Stimulated activated CD4-positive, alpha-beta T cell treated with anti-CD3 and anti-CD28 coated beads, TNF-alpha, amount 100 ng/mL, for 4 hours (primary cell): ENCODE data around the gene PIK3R5.

ENCODE experiments used
- DNase-seq, 3 experiments: peaks; one replicate each; pipeline ENCODE4 v3.0.0-alpha.2; 2020; ENCODE audit warnings: low read depth in 3 of 3

PIK3R5 gene

DNA sequence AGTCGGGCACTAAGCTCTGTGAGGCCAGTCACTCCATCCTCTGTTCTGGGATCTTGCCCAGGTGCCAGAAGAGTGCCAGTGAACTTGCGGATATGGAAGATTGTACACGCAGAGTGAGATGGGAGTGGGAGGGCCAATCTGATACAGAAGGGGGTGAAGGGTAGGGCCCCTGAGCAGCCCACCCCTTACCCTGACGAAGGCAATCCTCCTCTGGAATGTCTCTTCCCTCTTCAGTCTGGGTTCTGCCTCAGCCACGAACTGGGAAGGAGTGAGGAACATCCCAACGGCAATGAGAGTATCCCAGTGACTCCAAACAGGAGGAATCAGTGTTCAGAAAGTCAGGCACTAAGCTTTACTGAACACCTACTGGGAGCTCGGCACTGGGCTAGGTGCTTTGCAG lies 86.1 kb downstream of the PIK3R5 start:
- no peak for DNase-seq

DNA sequence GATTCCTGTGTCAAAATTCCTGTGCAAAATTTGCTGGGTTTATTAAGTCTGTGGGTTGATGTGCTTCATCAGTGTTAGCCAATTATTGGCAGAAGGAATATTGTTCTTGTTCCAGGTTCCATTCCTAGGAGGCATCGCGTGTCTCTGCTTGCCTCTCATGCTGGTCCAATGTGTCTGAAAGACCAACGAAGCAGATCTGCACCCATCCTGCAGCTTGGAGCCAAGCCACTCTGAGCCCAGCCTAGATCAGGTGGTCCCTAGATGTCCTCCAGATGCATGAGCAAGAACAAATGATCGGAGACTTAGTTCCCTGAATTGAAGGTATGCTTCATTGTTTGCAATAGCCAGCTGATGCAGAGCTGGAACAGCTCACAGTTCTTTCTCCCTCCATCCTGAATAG lies 87.5 kb downstream of the PIK3R5 start:
- no peak for DNase-seq

DNA sequence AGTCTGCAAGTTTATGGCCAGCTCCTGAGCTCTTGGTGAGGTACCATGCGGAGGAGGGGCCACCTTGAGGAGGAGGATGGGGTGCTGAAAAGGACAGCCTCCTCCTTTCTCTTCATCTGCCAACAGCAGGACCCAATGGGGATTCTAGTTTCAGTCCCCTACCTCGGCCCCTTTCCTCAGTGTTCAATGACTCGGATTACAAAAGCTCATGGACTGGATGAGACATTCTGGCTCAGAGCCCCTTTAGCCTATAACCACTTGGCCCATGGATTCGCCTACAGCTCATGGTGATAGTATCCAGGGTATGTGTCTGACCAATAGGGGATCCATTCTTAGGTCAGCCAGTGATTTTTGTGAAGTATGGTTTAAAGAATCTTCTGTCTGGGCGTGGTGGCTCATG lies 89.5 kb downstream of the PIK3R5 start:
- DNase-seq = no peak

DNA sequence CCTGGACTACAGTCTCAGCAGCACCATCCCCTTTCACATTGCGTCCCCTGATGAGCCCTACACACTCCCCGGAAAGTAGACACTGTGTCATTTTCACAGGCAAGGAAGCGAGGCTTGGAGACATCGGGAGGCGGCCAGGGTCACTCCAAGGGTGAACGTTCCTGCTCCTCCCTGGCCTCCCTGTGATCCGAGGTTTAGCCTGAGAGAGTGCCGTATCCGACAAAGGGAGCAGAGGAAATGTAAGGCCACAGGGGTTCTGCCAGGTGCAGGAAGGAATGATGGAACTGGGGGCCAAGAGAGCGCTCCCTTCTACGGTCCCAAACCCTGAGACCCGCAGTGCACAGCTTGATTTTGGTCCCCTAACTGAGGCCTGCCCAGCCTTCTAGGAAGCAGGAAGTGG lies 90.1 kb downstream of the PIK3R5 start:
- no peak for DNase-seq

DNA sequence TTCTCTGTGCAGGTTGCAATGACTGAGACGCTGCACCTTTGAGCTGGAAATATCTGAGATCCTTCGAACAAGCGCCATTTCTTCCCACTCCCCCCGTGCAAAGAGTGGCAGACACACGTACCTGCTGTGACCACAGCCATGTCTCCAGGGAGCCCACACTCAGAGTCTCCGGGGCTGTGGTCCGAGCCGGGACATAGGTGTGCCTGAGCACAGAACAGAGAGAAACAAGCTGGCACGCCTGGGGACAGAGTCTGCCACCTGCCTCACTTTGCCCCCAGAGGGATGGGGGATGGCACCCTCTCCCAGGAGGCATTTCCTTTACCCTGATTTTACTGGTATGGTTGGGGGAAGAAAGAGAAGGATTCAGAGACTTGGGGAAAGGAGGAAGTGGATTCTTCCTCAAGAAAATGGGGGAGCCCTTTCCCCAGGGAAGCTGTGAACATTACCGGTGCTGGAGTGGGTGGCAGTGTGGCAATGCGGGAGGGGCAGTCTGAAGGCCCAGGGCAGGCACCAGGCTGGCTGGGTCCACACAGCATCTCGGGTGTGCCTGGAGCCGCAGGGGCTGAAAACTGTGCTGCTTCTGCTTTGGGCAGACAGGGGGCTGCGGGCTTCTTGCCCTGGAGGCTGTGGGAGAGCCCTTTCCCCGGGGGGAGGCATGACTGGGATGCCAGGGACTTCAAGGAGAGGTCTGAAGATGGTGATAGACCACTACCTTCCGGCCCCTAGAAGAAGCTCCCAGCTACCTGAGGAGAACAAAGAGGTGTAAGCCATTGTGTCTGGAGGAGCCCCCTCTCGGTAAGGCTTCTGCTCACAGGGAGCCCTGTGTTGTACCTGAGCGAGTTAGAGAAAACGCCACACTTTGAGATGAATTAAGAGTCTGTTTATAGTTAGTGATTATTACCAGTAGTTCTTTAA lies 91.4 kb downstream of the PIK3R5 start:
- DNase-seq = no peak

DNA sequence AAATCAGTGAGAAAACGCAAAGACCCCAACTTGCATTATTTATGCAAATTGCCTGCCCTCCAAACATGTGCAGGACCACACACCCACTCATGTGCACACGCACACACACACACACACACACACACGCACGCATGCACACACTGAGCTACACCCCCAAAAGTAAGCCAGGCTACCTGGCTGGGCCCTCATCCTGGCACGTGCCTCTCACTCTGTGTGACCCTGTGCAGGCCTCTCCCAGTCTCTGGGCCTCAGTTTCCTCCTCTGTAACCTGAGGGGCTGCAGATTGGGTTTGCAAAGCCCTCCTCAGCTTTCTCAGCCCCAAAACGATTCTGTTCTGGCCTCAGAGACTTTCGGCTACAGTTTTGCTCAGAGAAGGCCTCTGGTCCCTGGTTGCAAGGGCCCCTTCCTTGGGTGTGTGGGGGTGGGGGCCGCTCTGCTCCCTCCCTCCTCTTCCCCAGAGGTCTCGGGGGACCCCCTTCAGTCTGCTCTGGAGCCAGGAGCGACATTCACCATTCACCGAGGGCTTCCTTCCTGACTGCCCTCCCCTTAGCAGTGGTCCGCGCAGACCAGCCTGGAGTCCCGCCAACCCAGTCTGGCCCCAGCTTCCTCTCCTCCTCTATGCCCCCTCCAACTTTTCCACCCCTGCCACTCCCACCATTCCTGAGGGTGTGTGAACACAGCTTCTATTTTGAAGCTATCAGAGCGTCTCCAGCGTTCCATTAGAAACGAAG lies 92.6 kb downstream of the PIK3R5 start:
- no peak for DNase-seq

DNA sequence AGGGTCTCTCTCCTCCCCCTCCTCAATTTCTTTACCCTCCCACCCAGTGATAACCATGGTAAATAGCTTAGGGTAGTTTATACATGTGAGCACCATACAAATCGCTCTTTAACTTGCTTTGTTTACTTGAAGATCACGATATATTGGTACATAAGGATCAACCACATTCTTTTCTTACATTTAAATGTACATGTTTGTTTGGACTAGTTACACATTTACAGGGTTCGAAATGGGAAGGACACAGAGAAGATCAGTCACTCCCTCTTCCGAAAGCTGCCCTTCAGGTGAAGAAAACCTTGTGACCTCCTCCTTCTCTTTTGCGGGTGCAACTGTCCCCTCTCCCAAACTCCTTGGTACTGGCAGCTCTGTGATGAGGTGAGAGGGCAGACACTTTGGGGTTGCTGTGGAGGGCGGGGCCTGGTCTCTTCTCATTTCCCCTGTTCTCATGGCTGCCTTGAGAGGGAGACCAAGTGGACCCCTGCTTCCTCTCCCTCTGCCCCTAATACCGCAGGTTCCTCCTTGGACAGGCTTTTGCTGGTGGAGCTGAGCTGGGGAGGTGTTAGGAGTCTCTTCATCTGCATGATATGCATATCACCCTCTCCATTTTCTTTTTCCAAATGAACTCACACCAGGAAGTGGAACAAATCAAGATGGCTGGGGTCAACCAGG lies 93.3 kb downstream of the PIK3R5 start:
- DNase-seq = no peak

DNA sequence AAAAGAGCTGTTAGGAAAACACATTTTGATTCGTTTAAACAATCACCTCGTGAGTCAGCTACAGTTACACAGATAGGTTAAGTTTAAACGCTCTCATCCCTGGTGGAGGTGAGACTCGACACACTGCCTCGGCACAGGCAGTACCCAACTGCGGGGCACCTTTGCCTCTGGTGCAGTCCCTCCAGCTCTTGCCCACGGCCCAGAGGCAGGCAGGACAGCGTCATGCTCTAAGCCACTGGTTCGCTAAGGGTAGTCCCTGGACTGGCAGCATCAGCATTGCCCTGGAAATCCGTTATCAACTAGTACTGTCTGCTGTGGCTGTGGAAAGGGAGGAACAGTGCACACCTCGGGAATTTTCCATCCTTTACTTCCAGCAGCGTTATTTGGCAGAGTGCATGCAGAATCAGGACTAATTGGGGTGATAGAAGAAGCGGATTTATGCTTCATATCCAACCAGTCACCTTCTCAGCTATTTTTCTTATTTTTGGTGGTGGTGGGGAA lies 94.4 kb downstream of the PIK3R5 start:
- DNase-seq = no peak

DNA sequence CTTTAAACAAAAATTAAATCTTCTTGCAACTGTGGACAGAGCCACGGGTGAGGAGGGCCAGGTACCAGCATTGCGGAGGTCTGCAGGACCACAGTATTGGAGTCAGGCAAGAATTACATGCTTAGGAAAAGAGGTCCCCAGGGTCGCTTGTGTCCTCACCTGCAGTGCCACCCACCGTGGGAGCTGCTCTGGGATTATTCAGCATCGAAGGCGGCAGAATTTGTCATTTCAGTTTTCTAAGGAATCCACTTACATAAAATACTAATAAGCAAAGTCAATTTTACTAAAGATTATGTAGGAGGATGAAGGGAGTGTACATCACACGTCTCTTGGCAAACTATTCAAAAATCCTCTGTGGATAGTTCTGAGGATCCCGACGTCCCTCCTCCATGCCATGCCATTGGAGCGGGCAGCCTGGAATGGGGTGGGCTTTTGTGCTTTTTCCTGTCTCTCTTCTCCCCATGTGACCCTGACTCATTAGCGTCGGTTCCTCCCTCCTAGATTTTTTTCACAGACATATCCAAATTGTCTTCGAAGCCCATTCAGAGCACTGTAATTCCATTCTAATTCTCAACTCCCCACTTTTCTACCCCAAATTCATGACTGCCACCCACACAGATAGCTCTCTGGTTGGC lies 95.0 kb downstream of the PIK3R5 start:
- DNase-seq = no peak

DNA sequence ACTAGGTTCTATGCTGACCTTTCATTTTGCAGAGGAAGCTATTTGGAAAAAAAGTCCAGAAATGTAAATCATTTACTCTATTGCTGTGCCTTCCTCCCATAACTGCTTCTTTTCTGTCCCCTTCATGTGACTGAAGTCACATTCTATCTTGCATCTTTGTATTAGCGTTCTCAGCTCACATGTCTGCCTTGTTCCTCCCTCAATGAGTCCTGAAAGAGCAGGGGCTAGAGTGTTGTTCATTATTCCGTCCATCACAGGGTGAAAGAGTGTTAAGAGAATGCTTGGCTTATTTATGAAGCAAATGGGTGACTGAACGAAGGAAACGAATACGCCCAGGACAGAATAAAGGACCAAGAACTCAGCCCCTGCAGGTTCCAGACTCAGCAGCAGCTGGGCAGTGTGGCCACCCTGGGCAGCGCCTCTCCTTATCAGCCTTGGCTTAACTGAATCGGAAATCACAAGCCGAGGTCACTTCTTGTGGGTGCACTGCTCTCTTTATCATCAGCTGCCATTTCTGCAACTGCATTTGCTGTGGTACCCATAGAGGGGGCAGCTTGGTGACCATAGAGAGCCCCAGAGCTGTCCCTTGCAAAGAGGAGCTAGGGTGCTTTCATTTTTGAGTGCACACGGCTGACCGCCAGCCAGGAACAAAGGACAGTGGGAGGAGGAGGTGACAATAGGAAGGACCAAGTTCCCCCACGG lies 96.2 kb downstream of the PIK3R5 start:
- no peak for DNase-seq

DNA sequence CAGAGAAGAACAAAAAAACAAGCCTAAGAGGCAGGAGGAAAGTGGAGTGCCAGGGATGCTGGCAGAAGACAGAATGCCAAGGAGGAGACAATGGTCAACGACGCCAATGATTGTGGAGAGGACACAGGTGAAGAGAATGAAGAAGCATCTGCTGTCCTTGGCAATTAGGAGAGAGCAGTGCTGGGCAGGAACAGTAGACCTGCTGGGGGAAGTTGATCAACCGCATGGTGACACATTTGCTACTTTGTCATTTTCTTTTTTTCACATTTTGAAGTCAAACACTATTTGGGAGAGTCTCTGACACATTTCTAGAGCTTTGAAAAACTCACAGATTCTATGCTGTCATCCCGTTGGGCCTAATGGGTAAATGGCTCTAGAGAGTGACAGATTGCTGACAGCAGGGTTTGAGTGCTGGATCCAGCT lies 97.0 kb downstream of the PIK3R5 start:
- DNase-seq = no peak

DNA sequence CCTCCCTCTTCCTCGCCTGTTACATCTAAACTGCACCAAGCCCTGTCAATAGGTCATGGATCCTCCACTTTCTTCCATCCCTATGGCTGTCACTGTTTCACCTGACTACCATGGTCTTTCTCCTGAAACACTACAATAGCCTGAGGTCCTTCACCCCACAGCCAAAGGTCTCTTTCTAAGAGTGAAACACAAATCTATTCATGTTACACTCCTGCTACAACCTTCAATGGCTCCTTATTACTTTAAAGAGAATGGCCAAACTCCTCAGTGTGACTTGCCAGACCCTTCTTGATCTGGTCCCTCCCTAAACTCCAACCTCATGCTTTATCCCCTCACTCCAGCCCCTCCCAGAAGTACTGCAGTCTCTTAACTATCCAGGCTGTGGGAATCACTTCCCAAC lies 97.4 kb downstream of the PIK3R5 start:
- no peak for DNase-seq

DNA sequence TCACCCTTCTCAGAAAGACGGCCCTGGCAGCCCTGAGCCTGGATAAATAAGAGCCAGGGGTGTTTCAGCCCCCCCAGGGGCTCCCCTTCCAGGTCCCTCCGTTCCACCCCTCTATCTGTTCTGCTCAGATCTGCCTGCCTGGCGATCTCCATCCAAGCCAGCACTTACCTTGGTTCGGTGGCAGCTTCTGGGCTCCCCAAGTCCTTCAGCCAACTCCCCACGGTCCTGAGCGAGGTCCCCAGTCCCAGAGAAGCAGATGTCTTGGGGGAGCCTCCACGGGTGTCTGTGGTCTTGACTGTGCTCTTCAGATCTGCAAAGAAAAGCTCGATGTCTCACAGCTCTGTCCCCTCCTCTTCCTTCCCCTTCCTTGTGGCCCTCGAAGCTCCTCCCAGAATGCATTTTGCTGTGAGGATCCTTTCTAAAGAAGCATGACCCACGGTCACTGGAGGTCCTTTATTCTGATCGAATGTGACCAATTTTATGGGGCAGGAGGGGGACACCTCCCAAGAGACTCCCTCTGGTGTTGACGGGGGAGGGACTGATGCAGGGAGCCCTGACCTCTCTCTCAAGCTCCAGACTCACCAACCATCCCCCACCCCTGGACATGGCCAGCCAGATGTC lies 98.0 kb downstream of the PIK3R5 start, which contains the start of gene PIK3R6:
Gene PIK3R6, minus strand, starts transcription at position 314 of the 621 bp plus-strand sequence. CDS start 17,880 bp downstream, outside the sequence.
- no peak for DNase-seq

DNA sequence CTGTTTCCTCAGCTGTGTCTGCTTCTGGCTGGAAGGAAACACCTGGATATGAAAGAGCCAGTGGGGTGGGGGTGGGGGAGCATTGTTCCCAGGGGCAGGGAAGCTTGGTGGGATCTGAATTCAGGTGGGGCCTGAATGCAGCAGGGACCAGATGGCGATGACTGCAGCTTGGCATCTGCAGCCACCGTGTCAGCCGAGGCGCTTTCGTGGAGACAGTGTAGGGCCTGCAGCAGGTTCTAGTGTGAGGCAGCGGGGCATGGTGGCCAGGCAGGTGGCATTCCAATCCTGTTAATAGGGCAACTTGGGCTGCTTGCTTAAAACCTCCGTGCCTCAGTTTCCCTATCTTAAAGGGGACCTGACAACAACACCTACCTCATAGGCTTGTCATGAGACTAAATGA lies 99.7 kb downstream of the PIK3R5 start:
- DNase-seq = no peak

DNA sequence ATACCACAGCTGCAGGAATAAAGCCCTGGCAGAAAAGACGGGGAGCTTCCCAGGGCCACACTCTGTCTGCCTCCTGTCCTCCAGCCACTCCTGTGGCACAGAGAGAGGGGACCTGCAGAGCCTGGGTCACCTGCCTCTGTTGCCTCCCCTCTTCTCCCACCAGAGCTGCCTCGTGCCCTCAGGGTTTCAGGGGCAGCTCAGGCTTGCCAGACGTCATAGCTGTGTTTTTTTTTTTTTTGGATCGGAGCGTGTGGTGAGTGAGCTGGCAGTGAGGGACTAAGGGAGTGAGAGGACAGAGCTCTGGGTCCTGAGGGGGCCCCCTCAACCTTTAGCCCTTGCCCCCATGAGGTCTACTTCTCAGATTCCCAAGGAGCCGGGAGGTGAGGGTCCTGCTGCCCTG lies 100.1 kb downstream of the PIK3R5 start:
- DNase-seq = no peak

DNA sequence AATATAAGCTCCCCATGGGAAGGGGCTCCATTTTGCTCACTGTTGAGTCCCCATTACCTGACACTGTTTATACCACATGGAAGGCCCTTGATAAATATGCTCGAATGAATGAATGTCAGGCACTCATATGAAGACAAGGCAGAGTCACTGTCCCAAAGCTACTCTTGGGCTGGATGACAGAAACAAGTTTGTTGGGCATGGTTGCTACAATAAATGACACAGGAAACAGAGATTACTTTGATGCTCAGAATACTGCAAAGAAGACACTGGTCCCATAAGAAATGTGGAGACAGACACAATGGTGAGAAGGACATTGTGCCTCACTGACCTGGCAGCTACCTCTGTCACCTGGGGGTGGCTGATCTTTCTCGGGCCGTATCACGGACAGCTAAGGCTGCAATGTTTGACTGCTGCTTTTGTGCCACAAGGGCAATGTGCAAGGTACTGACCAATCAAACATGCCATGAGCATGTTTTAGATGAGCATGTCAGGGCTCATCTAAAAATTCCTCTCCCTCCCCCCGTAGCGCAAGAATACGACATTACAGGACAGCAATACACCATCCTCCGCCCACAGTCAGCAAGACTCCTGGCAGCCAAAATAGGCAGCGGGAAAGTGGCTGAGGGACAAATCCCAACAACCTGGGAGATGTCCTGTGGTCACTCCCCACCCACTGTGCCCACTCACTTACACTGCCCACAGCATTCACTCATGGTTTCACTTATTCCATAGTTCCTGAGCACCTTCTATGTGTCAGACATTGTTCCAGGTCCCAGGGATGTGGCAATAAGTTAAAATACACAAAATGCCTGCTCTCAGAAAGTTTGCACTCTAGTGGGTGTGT lies 103.1 kb downstream of the PIK3R5 start:
- no peak for DNase-seq

DNA sequence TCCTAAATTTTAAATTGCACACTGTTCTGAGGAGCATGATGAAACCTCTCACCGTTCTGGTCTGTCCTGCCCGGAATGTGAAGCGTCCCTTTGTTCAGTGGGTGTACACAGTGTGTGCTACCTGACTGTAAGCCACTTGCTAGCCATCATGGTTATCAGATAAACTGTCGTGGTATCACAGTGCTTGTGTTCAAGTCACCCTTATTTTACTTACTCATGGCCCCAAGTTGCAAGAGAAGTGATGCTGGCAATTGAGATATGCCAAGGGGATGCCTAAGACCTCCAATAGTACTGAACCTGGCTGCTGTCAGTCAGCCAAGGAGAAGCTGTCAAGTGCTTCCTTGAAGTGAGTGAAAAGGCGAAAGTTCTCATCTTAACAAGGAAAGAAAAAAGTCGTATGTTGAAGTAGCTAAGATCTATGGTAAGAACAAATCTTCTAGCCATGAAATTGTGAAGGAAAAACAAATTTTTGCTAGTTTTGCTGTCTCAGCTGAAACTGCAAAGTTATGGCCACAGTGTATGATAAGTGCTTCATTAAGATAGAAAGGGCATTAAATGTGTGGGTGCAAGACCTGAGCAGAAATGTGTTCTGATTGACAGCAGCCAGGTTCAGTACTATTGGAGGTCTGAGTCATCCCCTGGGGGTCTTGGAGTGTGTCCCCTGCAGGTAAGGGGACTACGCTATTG lies 103.9 kb downstream of the PIK3R5 start:
- no peak for DNase-seq

DNA sequence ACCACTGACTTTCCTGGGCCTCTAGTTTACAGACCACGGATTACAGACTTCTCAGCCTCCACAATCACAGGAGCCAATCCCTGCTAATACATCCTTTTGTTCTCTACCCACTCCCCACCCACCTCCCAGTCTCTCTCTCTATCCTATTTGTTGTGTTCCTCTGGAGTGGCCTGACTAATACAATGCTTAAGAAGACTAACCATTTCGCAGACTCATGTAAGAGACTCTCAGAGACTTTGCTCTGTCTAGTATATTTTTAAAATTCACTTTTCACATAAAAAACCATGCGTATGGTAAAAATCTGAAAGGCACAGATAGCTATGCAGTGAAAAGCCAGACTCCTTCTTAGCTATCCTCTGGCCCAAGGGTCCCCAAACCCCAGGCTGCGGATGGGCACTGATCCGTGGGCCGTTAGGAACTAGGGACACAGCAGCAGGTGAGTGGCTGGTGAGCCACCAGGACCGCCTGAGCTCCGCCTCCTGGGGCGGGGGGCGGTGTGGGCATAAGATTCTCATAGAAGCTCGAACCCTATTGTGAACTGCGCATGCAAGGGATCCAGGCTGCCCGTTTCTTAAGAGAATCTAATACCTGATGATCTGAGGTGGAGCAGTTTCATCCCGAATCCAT lies 105.6 kb downstream of the PIK3R5 start:
- DNase-seq = no peak
